GM21515 (cell line): ENCODE data around the gene GUCY1A1.

ENCODE experiments used
- ATAC-seq: cut with Tn5 transposase; IDR thresholded peaks from one replicate; pipeline ENCODE4 v1.9.1; 2021; ENCODE audit not compliant: unreplicated experiment

Gene GUCY1A1

GRCh38 chr4:155657985-155658680, 8.5 kb upstream of the GUCY1A1 start:
- ATAC-seq: no peak

- no peak for ATAC-seq
These were observed 8.0 kb upstream of the GUCY1A1 start for GRCh38 chr4:155658681-155659064.

GRCh38 chr4:155659176-155659575, 7.5 kb upstream of the GUCY1A1 start:
- ATAC-seq: no peak

GRCh38 chr4:155660436-155660835, 6.2 kb upstream of the GUCY1A1 start:
- ATAC-seq: no peak

GRCh38 chr4:155665054-155665453, 1.6 kb upstream of the GUCY1A1 start:
- no peak for ATAC-seq

GRCh38 chr4:155667222-155667567, 547 bp downstream of the GUCY1A1 start:
- ATAC-seq: peak; percentile 49

GRCh38 chr4:155667568-155668511, 1.2 kb downstream of the GUCY1A1 start:
- peak; percentile 62 for ATAC-seq

- no peak for ATAC-seq
These were observed 2.1 kb downstream of the GUCY1A1 start for GRCh38 chr4:155668707-155669220.

GRCh38 chr4:155672342-155672741, 5.7 kb downstream of the GUCY1A1 start:
- ATAC-seq: no peak

- no peak for ATAC-seq
These were observed 6.9 kb downstream of the GUCY1A1 start for GRCh38 chr4:155673453-155673979.

- ATAC-seq: no peak
These were observed 8.0 kb downstream of the GUCY1A1 start for GRCh38 chr4:155674669-155675071.

GRCh38 chr4:155675709-155676429, 9.2 kb downstream of the GUCY1A1 start:
- no peak for ATAC-seq

- ATAC-seq: no peak
These were observed 9.8 kb downstream of the GUCY1A1 start for GRCh38 chr4:155676430-155676825.

GRCh38 chr4:155678011-155678410, 11.4 kb downstream of the GUCY1A1 start:
- no peak for ATAC-seq

- ATAC-seq: no peak
These were observed 12.7 kb downstream of the GUCY1A1 start for GRCh38 chr4:155679343-155679742.

- no peak for ATAC-seq
These were observed 15.2 kb downstream of the GUCY1A1 start for GRCh38 chr4:155681886-155682285.

GRCh38 chr4:155684423-155684822, 17.8 kb downstream of the GUCY1A1 start:
- no peak for ATAC-seq

GRCh38 chr4:155684892-155685541, 18.4 kb downstream of the GUCY1A1 start:
- ATAC-seq: no peak

GRCh38 chr4:155687380-155687982, 20.8 kb downstream of the GUCY1A1 start:
- ATAC-seq: no peak

- no peak for ATAC-seq
These were observed 21.6 kb downstream of the GUCY1A1 start for GRCh38 chr4:155688211-155688610.
